HG03097 (cell line): ENCODE data around the gene QRSL1.
A peak's percentile ranks its signal among the peaks of the same experiment; 100 is the strongest.
"Not testable (repeated sequence)": the region's sequence is repeated elsewhere in the genome, so short reads cannot be mapped to it uniquely, and the experiment has no call there.

Experiments
- ATAC-seq: cut with Tn5 transposase; IDR thresholded peaks from one replicate; pipeline ENCODE4 v1.9.1; 2021; ENCODE audit not compliant: unreplicated experiment, low FRiP score

The QRSL1 gene

GRCh38 chr6:106629103-106629858, at the start of gene QRSL1, which contains the start of gene RTN4IP1:
Gene QRSL1, plus strand, starts transcription at chr6:106629578. Its CDS starts 104 bp downstream, at chr6:106629682.
Gene RTN4IP1, minus strand, starts transcription at chr6:106629498. Its CDS starts 477 bp downstream, at chr6:106629021.
- ATAC-seq = peak; percentile 81

- no peak for ATAC-seq
These were observed 47.9 kb upstream of the QRSL1 start for GRCh38 chr6:106581468-106581867.

DNA sequence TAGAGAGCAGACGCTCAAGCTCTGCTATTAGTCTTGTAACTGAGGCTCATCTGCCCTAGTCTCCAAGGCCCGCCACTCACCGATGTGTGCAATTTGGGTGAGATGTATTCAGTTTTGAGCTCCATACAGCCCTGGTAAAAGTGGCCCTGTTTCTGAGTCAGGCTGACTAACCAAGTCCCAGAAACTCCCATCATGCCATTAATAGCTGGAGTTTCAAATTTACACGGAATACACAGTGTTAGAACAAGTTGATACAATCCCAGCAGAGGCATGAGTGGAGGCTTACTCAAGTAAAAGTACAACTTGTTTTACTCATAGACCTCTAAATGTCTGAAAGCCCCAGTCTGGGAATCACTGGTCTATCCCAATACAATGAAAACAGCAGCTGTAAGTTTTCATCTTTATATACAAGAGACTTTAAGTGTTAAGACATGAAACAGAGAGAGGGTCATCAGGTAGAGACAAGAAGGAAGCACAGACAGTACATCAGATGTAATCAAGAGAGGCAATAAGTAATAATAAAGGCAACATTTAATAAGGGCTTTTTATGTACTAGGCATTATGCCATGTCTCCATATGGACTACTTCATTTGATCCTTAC, 42.5 kb upstream of the QRSL1 start:
- ATAC-seq = no peak

- not testable (repeated sequence) for ATAC-seq
These were observed 40.4 kb upstream of the QRSL1 start for GRCh38 chr6:106588937-106589336.

- ATAC-seq = no peak
These were observed 38.1 kb upstream of the QRSL1 start for GRCh38 chr6:106591111-106591825.

GRCh38 chr6:106599440-106599839, 29.9 kb upstream of the QRSL1 start:
- ATAC-seq = no peak

GRCh38 chr6:106600329-106600728, 29.0 kb upstream of the QRSL1 start:
- no peak for ATAC-seq

DNA sequence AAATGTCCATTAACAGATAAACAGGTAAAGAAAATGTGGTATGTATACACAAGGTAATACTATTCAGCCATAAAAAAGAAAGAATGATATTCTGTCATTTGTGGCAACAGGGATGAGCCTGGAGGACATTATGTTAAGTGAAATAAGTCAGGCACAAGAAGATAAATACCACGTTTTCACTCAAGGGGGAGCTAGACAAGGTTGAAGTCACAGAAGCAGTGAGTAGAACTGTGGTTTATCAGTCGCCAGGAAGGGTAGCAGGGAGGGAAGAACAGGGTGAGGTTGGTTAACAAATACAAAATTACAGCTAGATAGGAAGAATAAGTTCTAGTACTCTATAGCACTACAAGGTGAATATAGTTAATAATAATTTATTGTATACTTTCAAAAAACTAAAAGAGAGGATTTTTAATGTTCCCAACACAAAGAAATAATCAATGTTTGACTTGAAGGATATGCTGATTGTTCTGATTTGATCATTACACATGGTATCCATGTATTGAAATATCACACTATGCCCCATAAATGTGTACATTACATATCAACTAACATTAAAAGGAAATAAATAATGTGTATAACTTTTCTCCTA, 21.2 kb upstream of the QRSL1 start:
- no peak for ATAC-seq

GRCh38 chr6:106609699-106610098, 19.7 kb upstream of the QRSL1 start:
- no peak for ATAC-seq

- ATAC-seq = no peak
These were observed 18.3 kb upstream of the QRSL1 start for GRCh38 chr6:106611030-106611429.

DNA sequence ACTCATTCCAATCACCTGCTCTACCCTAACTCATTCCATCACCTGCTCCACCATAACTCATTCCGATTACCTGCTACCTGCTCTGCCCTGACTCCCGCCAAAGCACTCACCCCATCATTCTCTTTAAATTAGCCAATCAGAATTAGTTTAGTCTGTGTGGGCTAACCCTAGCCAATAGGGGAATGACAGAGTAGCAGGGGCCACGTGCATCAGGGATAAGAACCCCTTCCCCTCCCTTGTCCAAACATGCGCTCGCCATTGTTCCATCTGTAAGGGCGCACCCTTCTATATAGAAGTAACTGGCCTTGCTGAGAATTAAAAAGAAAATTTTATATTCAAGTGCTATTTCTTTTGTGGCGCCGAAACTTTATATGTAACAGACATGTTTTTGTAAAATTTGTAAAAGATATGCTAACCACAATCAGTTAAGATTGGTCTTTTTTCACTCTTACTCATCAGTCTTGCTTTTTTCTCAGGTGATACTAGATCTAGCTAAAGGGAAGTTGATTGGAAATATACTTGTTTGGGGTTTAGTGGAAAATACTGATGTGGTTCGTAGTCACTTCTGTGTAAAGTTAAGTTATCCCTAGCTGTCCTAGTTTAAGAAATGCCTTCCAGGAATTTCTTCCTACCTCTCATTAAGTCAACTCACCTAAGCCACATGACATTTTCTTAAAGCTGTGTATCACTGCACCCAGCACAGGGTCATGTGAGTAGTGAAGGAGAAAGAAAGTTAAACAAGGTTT, 16.5 kb upstream of the QRSL1 start:
- ATAC-seq = no peak

DNA sequence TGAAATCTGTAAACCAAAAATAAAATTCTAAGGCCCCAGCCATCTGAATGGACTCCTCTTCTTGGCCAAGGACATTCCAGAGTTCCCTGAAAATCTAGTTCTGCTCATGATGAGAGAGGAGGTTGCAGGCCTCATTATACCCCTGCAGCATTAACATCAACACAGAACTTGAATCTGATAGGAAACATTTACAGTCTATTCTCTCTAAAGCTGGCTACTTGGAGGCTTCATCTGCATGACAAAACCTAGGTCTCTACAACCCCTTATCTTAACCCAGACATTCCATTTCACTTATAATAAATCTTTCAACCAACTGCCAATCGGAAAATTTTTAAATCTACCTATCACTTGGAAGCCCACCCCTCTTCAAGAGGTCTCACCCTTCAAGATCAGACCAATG, 15.8 kb upstream of the QRSL1 start:
- ATAC-seq = no peak

GRCh38 chr6:106614166-106614565, 15.2 kb upstream of the QRSL1 start:
- ATAC-seq = no peak

GRCh38 chr6:106614592-106615257, 14.7 kb upstream of the QRSL1 start:
- no peak for ATAC-seq

DNA sequence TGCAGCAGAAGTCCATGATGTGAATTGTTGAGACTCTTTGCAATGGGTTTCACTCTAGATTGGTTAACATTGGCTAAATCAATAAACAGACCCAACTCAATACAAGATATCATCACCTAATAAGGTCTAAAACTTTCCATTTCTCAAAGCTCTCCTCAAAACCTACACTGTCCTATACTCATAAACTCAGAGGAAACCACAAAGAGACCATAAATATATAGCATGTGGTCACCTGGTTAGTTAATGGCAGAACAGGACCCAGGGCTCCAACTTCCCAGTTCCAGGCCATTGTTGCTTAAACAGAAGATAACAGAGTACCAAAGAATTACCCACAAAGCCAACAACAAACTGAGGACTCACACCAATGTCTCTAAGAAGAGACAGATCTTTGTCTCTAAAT, 12.1 kb upstream of the QRSL1 start:
- ATAC-seq = peak; percentile 84

GRCh38 chr6:106617857-106618256, 11.5 kb upstream of the QRSL1 start:
- no peak for ATAC-seq

DNA sequence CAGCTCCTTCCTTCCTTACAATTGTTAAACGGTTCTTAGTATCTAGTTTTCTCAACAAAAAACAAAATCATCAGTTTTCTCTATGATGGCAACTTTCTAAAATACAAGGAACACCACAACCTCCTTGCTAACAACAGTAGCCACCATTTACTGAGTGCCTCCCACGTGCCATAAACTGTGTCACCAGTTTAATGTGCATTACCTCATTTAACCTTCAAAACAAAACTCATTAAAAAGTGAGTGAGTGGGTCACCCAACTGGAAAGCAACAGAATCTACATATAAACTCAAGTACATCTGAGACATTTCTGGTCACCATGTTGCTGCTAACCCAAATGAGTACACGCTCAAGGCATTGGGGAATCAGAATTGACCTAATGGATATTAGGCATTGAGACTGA, 11.1 kb upstream of the QRSL1 start:
- no peak for ATAC-seq

DNA sequence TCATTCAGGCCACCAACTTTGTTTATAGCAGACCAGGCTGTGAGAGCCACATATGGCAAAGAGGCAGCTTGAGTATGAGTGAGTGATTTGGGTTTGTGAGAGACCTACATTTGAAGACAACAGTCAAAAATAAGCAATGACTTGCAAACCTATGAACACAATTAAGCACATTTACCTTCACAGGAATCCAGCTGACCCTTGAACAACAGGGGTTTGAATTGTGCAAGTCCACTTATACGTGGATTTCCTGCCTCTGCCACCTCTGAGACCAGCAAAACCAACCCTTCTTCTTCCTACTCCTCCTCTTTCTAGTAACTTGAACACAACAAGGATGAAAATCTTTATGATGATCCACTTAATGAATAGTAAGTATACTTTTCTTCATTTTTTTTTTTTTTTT, 10.2 kb upstream of the QRSL1 start:
- no peak for ATAC-seq

- ATAC-seq = no peak
These were observed 8.3 kb upstream of the QRSL1 start for GRCh38 chr6:106620931-106621672.
